ENCODE data around the gene GDF7.

The GDF7 gene

GRCh38 chr2:20666005-20666303, 990 bp upstream of the GDF7 start:
- TF ChIP-seq CTCF (IDR thresholded peaks at IDR 0.05) = no peak

- TF ChIP-seq CTCF (IDR thresholded peaks at IDR 0.05) = no peak
Measured at GRCh38 chr2:20667151-20667530, 197 bp downstream of the GDF7 start.

GRCh38 chr2:20667531-20668401, 822 bp downstream of the GDF7 start:
- no peak for TF ChIP-seq CTCF (IDR thresholded peaks at IDR 0.05)

GRCh38 chr2:20668451-20668850, 1.5 kb downstream of the GDF7 start:
- TF ChIP-seq CTCF (IDR thresholded peaks at IDR 0.05) = no peak

- no peak for TF ChIP-seq CTCF (IDR thresholded peaks at IDR 0.05)
Measured at GRCh38 chr2:20668871-20669475, 2.0 kb downstream of the GDF7 start.

GRCh38 chr2:20669562-20670314, 2.8 kb downstream of the GDF7 start:
- TF ChIP-seq CTCF (IDR thresholded peaks at IDR 0.05) = no peak

- no peak for TF ChIP-seq CTCF (IDR thresholded peaks at IDR 0.05)
Measured at GRCh38 chr2:20670315-20671035, 3.5 kb downstream of the GDF7 start.

Measured in LNCAP (cell line).